HK-2 (cell line): Measurements from ENCODE around the gene SMIM13.
A peak's percentile ranks its signal among the peaks of the same experiment; 100 is the strongest.

Experiments
- DNase-seq: peaks from one replicate; pipeline ENCODE4 v3.0.0-alpha.2; 2018; ENCODE audit not compliant: unreplicated experiment

SMIM13 gene

DNA sequence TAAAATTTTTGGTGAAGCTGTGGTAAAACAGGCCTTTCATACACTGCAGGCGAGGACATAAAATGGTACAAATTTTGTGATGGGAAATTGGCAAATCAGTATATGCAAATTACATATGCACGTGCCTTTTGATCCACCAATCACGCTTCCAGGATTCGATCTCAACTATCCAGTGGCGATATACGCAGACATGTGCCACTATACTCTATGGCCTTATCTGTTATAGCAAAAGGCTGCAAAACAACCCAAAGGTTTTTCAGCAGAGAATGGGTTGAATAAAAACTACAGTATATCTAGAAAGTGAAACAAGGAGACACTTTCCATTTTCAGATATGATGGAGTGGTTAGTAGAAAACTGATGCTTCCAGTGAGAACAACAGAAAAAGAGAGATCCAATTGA is 59.8 kb downstream of the SMIM13 start:
- no peak for DNase-seq

- DNase-seq: no peak
These were observed 62.0 kb downstream of the SMIM13 start for GRCh38 chr6:11155589-11155988.

DNA sequence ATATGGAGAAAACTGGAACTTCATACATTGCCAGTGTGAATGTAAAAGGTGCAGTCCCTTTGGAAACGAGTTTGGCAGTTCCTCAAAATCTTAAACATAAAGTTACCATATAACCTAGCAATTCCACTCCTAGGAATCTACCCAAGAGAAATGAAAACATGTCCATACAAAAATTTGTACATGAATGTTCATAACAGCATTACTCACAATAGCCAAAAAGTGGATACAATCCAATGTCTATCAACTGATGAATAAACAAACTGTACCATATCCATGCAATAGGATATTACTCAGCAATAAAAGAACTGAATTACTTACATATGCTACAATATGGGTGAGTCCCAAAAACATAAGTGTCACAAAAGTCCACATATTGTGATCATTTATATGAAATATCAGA is 66.6 kb downstream of the SMIM13 start:
- DNase-seq: no peak

DNA sequence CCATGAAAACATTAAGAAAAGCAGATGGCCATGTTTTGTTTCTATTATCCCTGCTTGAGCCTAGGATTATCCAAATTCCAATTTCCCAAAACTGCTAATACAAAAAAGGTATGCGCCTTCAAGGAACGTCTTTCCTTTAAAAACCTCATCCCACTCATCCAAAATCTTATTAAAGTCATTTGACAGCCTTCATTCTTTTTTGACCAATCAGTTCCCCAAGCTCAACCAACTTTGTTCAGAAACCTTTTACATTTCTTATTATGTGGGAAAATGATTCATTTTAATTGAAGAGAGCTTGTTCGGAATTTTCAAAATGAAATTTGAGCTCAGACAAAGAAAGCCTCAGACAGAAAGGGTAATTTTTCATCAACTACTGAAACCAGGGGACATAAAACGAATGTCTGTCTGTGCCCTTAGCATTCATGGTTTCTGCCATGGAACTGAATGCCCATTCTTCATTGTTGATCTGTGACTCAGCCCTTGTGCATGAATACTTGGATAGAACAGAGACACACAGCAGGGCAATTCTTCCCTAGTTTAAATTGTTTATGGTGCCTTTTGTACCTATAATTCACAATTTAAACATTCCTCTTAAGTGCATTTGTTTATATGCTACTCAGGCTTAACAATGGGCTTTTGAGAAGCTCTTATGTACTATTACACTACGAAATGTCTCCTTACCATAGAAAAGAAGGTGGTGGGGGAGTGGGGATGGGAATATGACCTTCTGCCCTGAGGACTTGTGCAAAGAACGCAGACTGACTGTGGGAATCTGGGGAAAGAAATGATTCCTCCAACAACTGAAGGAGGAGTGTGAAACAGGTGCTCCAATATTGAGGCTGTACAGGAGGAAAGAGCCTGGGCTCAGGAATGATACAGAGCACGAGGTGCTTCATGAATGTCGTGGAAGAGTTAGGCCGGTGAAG is 67.7 kb downstream of the SMIM13 start:
- DNase-seq: no peak

GRCh38 chr6:11162262-11162661 is 68.6 kb downstream of the SMIM13 start:
- DNase-seq: no peak

- DNase-seq: no peak
These were observed 70.3 kb downstream of the SMIM13 start for GRCh38 chr6:11163932-11164331.

- no peak for DNase-seq
These were observed 71.3 kb downstream of the SMIM13 start for GRCh38 chr6:11164717-11165646.

DNA sequence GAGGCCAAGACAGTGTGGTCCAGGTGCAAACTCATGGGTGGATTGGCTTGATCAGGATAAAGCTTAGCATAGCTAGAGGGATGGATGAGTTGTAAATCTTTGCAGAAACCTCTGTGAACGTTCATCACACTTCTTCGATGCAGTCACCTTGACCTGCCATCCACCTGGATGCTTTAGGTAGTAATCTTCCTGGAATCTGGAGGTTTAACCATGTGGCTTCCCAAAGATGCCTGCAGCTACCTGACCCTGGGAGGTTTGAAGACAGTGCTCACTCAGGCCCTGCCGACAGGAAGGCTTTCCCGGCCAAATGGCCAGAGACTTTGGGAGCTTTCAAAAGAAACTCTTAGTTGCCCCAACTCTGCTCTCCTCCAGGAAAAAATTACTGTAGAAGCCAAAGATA is 73.3 kb downstream of the SMIM13 start:
- no peak for DNase-seq

DNA sequence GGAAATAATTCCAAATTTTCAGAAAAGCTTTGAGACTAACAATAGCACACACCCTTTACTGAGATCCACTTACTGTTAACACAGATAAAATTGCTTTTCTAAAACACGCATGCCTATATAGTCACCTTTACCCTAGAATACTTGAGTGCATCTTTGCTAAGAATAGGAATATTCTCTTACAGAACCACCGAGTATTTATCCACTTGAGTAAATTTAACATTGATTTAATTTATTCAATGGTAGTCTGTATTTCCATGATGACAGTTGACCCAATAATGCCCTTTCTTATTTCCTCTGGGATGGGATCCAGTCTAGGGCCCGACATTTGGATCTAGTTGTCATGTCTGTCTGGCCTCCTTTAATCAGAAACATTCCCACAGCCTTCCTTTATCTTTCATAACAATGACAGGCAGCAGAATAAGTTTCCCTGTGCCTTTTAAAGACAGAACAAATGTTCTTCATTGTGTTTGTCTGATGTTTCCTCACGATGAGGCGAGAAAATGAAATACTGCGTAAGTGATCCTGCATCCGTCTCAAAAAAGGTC is 74.5 kb downstream of the SMIM13 start:
- no peak for DNase-seq

GRCh38 chr6:11171952-11172351 is 78.3 kb downstream of the SMIM13 start:
- DNase-seq: no peak

GRCh38 chr6:11172501-11173327 is 79.1 kb downstream of the SMIM13 start:
- DNase-seq: peak; percentile 51

DNA sequence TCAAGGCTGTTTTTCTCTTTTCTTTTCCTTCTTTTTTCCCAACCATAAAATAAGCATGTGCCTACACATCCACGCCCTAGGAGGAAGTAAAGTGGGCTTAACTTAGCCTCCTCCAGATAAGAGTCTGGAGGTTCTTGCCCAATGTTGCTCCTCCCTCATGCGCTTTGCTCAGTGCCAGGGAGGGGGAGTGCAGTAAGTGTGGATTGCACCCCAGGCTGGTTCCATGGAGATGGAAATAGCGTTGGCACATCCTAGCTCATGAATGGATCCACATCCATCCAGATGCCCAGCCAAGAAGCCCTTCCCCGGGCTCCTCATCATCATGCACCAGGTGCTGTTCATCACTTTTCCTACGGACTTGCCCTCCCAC is 80.6 kb downstream of the SMIM13 start:
- DNase-seq: no peak

DNA sequence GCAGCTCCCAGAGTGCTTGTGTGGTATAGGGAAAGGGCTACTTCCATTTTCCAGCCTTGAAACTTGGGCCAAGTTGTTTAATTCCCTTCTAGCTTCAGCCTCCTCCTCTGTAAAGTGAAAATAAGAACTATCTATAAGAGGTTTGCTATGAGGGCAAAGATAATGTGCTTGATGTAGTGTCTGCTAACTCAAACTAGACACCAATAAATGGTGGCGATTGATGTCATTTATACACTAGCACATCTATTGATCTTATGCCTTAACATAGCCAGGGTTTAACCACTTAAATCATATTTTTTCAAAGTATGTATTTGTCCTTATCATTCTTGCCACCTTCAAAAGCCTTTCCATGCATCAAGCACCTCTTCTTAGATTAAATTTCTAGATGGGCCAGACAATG is 83.6 kb downstream of the SMIM13 start:
- no peak for DNase-seq

DNA sequence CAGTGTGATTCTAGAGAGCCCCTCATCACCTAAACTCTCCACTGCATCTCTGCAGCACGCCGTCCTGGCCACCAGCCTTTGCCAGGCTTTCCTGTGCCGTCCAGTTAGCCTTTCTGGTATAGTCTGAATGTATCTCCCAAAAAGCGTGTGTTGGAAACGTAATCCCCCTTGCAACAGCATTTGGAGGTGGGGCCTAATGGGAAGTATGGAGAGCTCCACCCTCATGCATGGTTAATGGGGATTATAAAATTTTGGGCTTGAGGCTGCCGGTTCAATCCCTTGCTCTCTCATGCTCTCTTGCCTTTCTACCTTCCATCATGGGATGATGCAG is 85.4 kb downstream of the SMIM13 start:
- DNase-seq: no peak

DNA sequence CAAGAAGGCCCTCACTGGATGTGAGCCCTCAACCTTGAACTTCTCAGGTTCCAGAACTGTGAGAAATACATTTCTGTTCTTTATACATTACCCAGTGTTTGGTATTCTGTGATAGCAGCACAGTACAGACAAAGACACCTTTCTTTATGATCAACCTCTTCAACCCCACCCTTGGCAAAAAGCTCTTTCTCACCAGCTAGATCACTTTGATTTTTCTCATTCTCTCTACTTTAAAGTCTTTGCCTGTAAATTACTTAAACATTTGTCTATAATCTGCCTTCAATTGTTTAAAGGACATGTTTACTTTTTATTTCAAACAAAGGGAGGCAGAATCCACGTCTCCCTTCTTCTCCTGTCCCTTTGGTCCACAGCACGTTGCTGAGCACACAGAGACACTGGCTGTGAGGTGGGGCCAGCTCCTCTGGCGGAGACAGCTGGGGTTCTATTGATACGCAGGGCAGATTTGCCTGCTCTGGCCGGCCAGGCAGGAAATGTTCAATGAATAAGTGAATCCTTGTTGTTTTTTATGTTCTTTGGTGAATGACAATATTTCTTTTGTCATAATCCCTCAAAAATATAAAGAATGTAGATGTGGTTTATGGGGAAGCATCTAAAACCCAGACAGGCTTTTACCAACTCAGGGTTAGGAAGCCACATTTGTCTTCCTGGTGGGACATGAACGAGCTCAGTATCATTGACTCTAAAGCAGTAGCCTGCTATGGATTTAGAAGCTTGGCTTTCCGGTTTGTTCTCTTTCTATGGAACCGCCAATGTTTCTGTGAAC is 86.0 kb downstream of the SMIM13 start:
- no peak for DNase-seq

- no peak for DNase-seq
These were observed 88.0 kb downstream of the SMIM13 start for GRCh38 chr6:11181478-11182136.

DNA sequence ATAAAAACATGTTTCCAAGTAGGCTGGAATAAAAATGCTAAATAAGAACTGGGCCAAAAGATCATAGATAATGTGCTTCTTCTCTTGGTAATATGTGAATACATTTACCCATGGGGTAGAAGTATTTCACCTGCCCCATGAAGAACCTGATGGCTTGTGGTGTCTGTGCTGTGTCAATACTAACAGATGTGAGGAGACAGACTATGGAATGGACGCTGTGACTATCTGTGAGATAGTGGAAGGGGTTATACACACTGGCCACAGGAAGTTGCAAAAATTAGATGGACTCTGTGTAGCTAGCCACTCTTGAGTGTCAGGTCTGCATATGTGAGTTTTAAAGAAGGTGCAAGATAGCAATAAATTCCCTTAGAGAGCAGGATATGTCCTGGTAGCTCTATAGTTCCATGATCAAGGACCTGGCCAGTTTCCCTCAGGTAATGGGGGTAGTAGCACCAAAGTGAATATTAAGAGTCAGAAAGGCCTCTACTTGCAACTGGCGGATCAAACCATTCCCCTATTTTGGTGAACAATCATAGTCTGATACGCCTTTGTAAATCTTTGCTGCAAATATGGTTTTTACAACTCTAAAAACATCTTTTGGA is 90.2 kb downstream of the SMIM13 start:
- DNase-seq: no peak

- DNase-seq: no peak
These were observed 91.7 kb downstream of the SMIM13 start for GRCh38 chr6:11185204-11185842.

GRCh38 chr6:11187301-11187700 is 93.7 kb downstream of the SMIM13 start:
- no peak for DNase-seq
